ENCODE data around the gene RASSF4.

Gene RASSF4

DNA sequence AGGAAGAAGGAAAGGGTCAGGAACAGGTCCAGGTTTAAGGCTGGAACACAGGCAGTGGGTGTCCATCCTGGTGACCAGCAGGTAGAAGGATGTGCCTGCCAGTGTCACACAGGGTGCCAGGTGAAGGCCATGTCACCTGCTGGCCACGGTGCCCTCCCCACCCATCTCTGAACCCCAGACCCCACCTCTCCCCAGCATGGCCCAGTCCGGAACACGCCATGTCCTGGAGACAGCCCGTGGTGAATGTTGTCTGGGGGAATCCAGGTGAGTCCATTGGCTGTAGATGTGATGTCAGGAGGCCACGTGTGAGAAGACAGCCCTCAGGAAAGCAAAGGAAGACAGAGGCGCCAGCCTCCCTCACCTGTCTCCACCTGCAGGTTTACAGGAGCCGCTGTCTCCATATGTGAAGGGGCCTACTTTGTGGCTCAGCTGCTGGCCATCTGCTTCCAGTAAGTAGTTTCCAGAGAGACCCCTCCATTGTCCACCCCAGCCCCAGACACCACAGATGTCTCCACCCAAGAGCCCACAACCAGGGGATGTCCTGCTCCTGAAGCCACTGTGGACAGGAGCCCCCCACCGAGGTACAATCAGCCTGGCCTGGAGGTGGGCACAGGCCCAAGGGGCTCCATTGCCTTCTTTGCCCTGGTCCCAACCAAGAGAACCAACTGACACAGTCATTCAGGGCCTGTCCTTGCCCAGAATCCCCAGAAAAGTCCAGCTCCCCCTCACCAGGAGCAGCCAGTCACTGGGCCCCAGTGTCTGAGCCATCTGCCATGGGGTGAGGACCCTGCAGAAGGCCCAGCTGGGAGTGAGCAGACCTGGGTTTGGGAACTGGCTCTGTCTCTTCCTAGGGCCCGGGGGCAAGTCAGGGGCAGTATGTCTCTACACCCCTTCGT, 27.7 kb upstream of the RASSF4 start:
- H3K4me3 ChIP-seq (ENCODE audit: low read length) = no peak overlapping the region
- no peaks in the 10 kb centered on the region for H3K36me3 ChIP-seq (ENCODE audit: control insufficient read depth, insufficient read depth, low read length)
- H3K9ac ChIP-seq (ENCODE audit: low read length) = no peak overlapping the region
- H3K4me1 ChIP-seq (ENCODE audit: control insufficient read depth, insufficient read depth, low read length) = peaks cover 10% of the 10 kb centered on the region
- H3K27ac ChIP-seq (ENCODE audit: low read depth, low read length) = no peak overlapping the region
- H3K27me3 ChIP-seq (ENCODE audit: control insufficient read depth, insufficient read depth, low read length) = no peaks in the 10 kb centered on the region

DNA sequence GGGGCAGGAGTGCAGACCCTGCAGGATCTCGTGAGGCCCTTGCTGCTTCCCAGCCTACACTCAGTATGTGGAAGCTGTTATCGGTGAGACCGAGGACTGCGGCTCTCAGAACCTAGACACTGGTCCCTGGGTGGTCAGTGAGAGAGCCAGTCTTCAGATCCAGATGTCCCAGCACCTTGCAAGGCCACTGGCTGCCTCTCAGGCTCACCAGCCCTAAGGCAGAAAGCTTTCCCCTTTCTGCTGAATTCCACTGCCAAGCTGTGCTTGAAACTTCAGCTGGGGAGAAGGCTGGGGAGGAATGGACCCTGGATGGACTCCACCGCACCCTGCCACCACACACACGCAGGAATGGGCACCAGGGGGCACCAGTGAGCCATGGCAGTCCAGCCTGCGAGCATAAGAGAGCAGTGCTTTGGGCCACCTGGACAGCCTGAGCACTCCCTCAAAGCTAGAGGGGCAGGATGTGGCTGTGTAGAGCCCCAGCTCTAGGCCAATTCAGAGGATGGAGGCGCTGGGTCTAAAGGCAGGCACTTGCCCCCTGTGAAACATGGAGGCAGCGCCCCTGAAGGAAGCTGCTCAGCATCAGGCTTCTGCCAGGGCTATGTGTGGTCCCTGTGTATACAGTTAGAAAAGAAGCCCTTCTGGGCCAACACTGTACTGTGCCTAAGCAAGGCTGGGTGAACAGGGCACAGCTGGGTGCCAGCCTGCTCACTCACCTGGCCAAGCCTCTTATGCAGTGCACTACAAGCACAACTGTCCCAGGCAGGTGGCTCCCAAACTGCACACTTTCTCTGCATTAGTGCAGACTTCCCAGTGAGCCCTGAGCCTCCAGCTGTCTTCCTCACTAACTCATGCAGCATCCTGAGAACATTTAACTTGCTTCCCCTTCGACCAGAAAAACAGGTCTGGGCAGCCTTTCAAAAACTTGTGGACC, 26.8 kb upstream of the RASSF4 start:
- H3K27ac ChIP-seq (ENCODE audit: low read depth, low read length) = no peak overlapping the region
- peak overlapping the region; percentile 16 for H3K9ac ChIP-seq (ENCODE audit: low read length)
- H3K36me3 ChIP-seq (ENCODE audit: control insufficient read depth, insufficient read depth, low read length) = no peaks in the 10 kb centered on the region
- H3K4me3 ChIP-seq (ENCODE audit: low read length) = no peak overlapping the region
- no peaks in the 10 kb centered on the region for H3K27me3 ChIP-seq (ENCODE audit: control insufficient read depth, insufficient read depth, low read length)
- H3K4me1 ChIP-seq (ENCODE audit: control insufficient read depth, insufficient read depth, low read length) = peaks cover 10% of the 10 kb centered on the region

DNA sequence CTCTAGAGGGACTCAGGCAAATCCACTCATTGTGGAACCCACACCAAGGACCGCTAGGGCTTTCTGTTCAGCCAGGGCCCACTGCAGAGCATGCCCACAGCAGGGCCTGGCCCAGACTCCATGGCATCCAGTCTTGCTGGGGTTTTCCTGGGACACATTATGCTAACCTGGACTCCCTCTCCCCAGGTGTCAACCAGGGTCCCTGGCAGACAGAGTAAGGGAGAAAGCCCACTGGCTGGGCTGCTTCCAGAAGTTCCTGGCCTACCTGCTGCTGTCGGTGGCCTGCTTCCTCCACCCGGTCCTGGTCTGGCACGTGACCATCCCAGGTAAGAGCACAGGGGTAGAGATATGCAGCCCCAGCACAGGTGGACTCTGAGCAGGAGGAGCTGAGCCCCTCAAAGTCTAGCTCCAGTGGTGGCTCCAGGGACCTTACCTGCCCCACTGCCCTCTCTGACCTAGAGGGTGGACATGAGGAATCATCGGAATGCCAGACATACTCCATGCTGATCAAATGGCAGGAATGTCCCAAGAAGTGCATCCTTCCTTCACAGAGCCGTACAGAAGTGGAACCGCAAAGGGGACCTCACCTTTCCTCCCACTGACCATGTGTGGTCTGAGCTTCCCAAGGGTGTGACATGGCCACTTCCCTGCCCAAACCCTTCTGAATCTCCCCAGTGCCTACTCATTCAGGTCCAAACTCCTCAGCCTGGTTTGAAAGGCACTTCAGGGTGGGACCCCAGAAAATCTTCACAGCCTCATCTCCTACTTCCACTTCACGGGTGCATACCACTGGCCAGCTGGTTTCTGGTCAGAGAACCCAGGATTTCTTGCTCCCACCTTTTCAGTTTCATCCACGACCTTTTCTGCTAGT, 25.9 kb upstream of the RASSF4 start:
- H3K4me3 ChIP-seq (ENCODE audit: low read length) = no peak overlapping the region
- peaks cover 10% of the 10 kb centered on the region for H3K4me1 ChIP-seq (ENCODE audit: control insufficient read depth, insufficient read depth, low read length)
- H3K27me3 ChIP-seq (ENCODE audit: control insufficient read depth, insufficient read depth, low read length) = no peaks in the 10 kb centered on the region
- H3K9ac ChIP-seq (ENCODE audit: low read length) = no peak overlapping the region
- no peaks in the 10 kb centered on the region for H3K36me3 ChIP-seq (ENCODE audit: control insufficient read depth, insufficient read depth, low read length)
- no peak overlapping the region for H3K27ac ChIP-seq (ENCODE audit: low read depth, low read length)

DNA sequence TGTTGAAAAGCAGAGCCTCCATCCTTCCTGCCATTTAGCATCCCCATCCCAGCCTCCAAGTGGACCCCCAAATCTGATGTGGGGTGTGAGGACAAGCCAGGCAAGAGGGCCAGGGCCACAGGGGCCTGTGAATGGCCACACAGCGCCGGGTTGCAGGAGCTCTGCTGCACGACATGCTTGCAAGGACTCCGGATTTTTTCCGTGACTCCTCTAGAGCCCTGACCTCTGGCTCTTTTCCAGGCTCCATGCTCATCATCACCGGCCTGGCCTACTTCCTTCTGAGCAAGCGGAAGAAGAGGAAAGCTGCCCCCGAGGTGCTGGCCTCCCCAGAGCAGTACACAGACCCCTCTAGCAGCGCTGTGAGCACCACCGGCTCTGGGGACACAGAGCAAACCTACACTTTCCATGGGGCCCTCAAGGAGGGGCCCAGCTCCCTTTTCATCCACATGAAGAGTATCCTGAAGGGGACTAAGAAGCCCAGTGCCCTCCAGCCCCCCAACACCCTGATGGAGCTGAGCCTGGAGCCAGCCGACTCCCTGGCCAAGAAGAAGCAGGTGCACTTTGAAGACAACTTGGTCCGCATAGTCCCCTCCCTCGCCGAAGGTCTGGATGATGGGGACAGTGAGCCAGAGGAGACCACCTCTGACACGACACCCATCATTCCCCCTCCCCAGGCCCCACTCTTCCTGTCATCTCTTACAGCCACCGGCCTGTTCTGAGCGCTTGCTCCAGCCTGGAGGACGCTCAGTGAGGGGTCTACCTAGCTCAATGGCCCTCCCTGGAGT, 25.0 kb upstream of the RASSF4 start:
- peak overlapping the region; percentile 49 for H3K27ac ChIP-seq (ENCODE audit: low read depth, low read length)

DNA sequence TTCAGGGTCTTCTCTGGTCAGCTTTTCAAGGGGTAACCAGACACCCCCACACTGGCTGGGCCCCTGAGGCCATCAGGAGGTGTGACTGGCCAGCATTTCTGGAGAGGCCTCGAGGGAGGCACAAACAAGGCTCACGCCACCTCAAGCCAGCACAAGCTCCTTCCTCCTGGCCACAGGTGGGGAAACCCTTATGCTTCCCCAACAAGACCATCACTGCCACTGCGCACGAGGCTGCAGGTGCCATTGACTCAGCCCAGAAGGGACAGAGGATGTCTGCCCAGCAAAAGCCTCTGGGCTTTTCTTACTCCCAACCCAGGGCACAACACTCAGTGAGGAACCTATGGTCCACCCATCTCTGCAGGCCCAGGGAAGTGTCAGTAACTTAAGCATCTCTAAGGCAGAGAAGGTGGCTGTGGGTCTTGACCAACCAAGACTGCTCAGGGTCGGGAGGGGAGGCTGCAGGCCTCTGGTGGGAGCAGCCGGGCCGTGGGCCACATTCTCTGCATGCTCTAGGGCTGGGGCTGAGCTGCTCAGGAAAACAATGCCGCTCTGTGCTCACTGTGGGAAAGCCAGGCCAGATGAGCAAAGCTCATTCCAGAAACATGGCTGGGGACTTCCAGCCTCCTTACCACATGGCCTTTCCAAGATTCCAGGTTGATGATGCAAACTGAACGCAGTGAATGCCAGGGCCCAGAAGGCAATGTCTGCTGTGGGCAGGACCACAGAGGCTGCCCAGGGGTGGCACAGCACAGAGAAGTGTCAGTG, 24.2 kb upstream of the RASSF4 start:
- no peaks in the 10 kb centered on the region for H3K36me3 ChIP-seq (ENCODE audit: control insufficient read depth, insufficient read depth, low read length)
- no peak overlapping the region for H3K4me3 ChIP-seq (ENCODE audit: low read length)
- peak overlapping the region; percentile 49 for H3K27ac ChIP-seq (ENCODE audit: low read depth, low read length)
- H3K27me3 ChIP-seq (ENCODE audit: control insufficient read depth, insufficient read depth, low read length) = no peaks in the 10 kb centered on the region
- no peak overlapping the region for H3K9ac ChIP-seq (ENCODE audit: low read length)
- peaks cover 10% of the 10 kb centered on the region for H3K4me1 ChIP-seq (ENCODE audit: control insufficient read depth, insufficient read depth, low read length)

More for the DNA sequence above, 25.0 kb upstream of the RASSF4 start:
- peaks cover 10% of the 10 kb centered on the region for H3K4me1 ChIP-seq (ENCODE audit: control insufficient read depth, insufficient read depth, low read length)
- H3K36me3 ChIP-seq (ENCODE audit: control insufficient read depth, insufficient read depth, low read length) = no peaks in the 10 kb centered on the region
- no peak overlapping the region for H3K9ac ChIP-seq (ENCODE audit: low read length)
- H3K27me3 ChIP-seq (ENCODE audit: control insufficient read depth, insufficient read depth, low read length) = no peaks in the 10 kb centered on the region
- H3K4me3 ChIP-seq (ENCODE audit: low read length) = no peak overlapping the region

DNA sequence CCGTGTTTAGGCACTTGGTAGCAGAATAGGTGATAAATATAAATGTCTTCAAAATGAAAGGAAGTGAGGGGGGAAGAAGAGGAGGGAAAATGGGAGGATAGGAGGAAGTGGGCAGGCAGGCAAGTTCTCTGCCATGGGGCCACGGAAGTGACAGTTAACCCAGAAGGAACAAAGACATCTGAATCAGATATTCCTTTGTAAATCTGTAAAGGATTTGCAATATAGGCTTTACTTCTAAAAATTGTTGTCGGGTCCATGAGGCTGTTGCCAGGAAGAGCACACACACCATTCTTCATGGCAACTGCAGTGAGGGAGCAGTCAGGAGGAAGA, 23.7 kb upstream of the RASSF4 start:
- no peaks in the 10 kb centered on the region for H3K27me3 ChIP-seq (ENCODE audit: control insufficient read depth, insufficient read depth, low read length)
- peaks cover 10% of the 10 kb centered on the region for H3K4me1 ChIP-seq (ENCODE audit: control insufficient read depth, insufficient read depth, low read length)
- H3K4me3 ChIP-seq (ENCODE audit: low read length) = no peak overlapping the region
- H3K27ac ChIP-seq (ENCODE audit: low read depth, low read length) = peak overlapping the region; percentile 33
- no peak overlapping the region for H3K9ac ChIP-seq (ENCODE audit: low read length)
- no peaks in the 10 kb centered on the region for H3K36me3 ChIP-seq (ENCODE audit: control insufficient read depth, insufficient read depth, low read length)

DNA sequence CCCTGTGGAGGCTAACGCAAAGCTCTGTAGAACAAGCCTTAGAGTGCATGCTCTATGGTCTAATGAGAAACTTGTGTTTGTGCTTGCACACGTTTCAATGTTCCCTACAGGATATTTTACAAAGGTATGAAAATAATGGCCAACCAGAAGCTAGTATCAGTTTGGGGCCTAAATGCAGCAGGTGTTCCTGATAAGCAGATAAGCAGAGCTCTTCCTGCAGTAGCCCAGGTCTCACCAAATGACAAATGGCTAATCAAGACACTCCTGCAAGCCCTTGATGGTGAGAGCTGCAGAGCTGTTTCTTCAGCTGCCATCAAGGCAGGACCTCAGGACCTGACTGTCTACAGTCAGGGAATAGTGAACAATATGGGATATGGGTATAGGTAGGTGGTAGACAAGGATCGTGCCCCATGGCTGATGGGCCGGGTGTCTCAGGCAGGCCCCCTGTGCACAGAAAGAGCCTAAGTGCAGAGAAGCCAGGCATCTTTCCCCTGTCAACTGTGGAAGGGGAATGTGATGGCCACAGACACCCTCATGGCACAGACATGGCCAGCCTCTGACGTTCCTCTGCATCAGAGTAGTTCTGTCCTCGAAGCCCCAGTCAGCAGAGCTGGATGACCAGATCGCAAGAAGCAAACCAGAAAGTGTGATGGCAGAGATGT, 23.2 kb upstream of the RASSF4 start:
- Histone ChIP-seq H3K27me3 (ENCODE audit: control insufficient read depth, insufficient read depth, low read length) (no peaks in the 10 kb centered on the region), H3K4me1 (ENCODE audit: control insufficient read depth, insufficient read depth, low read length) (peaks cover 10% of the 10 kb centered on the region), H3K36me3 (ENCODE audit: control insufficient read depth, insufficient read depth, low read length) (no peaks in the 10 kb centered on the region), H3K4me3 (ENCODE audit: low read length) (no peak overlapping the region), H3K27ac (ENCODE audit: low read depth, low read length) (peak overlapping the region; percentile 33), H3K9ac (ENCODE audit: low read length) (no peak overlapping the region)

DNA sequence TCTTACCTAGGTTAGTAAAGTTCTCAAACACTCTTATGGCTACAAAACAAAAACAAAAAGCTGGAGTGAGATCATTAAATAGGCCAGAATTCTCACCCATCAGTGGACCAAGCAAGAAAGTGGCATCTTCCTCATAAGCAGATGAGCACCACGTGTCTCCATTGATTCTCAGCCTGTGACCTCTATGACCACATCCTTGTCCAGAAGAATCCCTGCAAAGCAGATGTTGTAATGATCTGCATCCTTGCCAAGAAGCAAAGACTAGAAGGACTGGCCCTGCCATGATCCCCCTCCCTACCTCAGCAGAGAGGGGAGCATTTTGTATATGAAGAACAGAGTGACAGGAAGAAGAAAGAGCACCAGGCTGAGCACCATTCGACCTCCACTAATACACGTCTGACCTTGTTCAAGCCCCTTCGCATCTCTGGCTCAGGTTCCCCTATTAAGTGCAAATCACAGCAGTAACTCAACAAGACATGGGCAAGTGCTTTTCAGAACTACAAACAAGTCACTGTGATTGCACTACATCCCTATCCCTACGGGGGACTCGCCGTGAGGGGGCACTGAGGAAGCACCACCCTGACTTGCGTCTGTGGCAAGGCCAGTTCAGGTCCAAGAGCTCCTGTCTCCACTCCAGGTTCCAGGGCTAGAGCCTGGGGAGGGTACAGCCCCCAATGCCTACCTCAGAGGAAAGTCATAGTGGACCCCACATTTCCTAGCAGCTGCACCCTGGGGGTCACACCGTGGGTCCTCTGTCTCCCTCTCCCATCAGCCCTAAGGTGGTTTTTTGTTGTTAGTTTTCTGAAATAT, 22.2 kb upstream of the RASSF4 start:
- Histone ChIP-seq H3K9ac (ENCODE audit: low read length) (no peak overlapping the region), H3K4me3 (ENCODE audit: low read length) (no peak overlapping the region), H3K27me3 (ENCODE audit: control insufficient read depth, insufficient read depth, low read length) (no peaks in the 10 kb centered on the region), H3K36me3 (ENCODE audit: control insufficient read depth, insufficient read depth, low read length) (no peaks in the 10 kb centered on the region), H3K4me1 (ENCODE audit: control insufficient read depth, insufficient read depth, low read length) (peaks cover 9% of the 10 kb centered on the region), H3K27ac (ENCODE audit: low read depth, low read length) (no peak overlapping the region)

DNA sequence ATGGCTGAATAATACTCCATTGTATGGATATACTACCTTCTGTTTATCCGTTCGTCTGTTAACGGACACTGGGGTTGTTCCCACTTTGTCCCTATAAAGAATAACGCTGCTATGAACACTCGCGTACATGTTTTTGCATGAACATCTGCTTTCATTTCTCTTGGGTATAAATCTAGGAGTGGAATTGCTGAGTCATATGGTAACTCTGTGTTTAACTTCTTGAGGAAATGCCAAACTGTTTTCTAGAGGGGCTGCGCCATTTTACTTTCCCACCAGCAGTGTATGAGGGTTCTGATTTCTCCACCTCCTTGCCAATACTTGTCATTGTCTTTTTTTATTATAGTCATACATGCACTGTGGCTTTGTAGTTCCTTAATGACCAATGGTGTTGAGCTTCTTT, 20.6 kb upstream of the RASSF4 start:
- Histone ChIP-seq H3K27me3 (ENCODE audit: control insufficient read depth, insufficient read depth, low read length) (no peaks in the 10 kb centered on the region), H3K4me1 (ENCODE audit: control insufficient read depth, insufficient read depth, low read length) (peaks cover 7% of the 10 kb centered on the region), H3K9ac (ENCODE audit: low read length) (no peak overlapping the region), H3K36me3 (ENCODE audit: control insufficient read depth, insufficient read depth, low read length) (no peaks in the 10 kb centered on the region), H3K27ac (ENCODE audit: low read depth, low read length) (no peak overlapping the region), H3K4me3 (ENCODE audit: low read length) (no peak overlapping the region)

DNA sequence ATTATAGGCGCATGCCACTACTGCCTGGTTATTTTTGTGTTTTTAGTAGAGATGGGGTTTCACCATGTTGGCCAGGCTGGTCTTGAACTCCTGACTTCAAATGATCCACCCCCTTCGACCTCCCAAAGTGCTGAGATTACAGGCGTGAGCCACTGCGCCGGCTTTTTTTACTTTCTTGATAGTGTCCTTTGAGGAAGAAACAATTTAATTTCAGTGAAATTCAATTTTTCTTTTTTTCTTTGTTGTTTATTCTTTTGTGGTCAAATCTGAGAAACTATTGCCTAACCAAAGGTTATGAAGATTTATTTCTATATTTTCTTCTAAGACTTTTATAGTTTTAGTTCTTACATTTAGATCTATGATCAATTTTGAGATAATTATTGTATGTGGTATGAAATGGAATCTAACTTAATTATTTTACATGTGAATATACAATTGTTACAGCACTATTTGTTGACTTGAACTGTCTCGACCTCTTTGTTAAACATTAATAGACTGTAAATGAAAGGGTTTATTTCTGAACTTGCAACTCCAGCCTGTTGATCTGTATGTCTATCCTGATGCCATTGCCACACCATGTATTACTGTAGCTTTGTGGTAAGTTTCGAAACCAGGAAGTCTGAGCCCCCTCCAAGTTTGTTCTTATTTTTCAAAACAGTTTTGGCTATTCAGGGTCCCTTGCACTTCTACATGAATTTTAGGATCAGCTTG, 19.8 kb upstream of the RASSF4 start:
- no peak overlapping the region for H3K27ac ChIP-seq (ENCODE audit: low read depth, low read length)
- peaks cover 7% of the 10 kb centered on the region for H3K4me1 ChIP-seq (ENCODE audit: control insufficient read depth, insufficient read depth, low read length)
- H3K9ac ChIP-seq (ENCODE audit: low read length) = no peak overlapping the region
- H3K4me3 ChIP-seq (ENCODE audit: low read length) = no peak overlapping the region
- H3K27me3 ChIP-seq (ENCODE audit: control insufficient read depth, insufficient read depth, low read length) = no peaks in the 10 kb centered on the region
- no peaks in the 10 kb centered on the region for H3K36me3 ChIP-seq (ENCODE audit: control insufficient read depth, insufficient read depth, low read length)

Data from rectal smooth muscle tissue (tissue), 1 donor.